ENCODE results near the gene SGCD. TPM values are rescaled to one million over a fixed set of nuclear protein-coding genes. Genes with fewer than 3 reads are reported as not detected.

Gene SGCD
- total RNA-seq, 1 donor from 2014 or later: 76.9 TPM

DNA sequence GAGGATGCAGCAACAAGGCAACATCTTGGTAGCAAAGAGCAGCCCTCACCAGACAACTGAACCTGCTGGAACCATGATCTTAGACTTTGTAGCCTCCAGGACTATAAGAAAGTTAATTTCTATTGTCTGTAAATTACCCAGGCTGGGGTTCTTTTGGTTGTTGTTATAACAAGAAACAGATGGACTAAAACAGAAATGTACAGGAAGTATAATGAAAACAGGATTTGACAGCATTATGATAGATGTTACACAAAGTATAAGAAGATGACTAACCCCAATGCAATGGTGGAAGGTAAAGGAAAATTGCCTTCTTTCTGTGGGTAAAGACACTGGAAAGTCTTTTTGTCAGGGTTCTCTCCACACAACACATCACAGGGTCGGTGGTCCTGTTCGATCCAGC lies 204.2 kb downstream of the SGCD start:
- ATAC-seq: no peak
- intact Hi-C loops (cut with micrococcal nuclease): no loop called here
- no peak for DNase-seq

DNA sequence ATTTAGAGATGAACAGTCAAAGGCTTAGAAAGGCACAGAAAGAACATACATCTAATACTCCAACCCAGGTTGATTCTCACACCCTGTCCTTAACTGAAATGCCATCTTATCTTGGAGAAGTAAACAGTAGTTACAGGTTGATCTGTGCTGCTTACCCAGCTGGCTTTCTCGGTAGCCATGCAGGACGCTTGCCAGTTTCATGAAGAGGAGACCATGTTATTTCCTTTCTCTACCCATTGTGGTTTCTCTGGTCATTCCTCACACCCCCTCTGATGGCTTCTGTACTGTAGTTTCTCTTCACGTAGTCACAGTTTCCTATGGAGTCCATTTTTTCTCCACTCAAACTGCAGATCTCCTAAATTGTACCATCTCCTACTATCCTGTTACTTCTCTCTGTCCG lies 206.0 kb downstream of the SGCD start:
- intact Hi-C loops (cut with micrococcal nuclease): no loop called here
- DNase-seq: no peak

DNA sequence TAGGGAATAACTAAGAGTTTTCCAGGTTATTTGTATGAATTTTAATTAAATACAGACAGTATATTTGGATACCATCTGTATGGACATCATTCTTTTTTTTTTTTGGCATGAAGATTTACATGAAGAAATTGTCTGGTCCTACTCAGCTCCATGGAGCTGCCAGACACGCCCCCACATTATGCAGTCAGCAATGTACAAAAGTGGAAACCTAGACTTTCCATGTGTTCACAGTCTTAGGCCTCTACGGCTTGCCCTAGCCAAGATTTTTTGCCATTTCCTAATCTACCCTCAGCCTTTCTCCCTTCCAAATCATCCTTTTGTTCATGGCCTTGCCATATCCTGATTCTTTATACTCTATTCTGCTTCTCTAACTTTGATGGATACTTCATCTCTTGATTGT lies 207.1 kb downstream of the SGCD start:
- intact Hi-C loops (cut with micrococcal nuclease): no loop called here
- DNase-seq (no peak), ATAC-seq (peak; percentile 53)

More for the DNA sequence above, 206.0 kb downstream of the SGCD start:
- ATAC-seq: no peak

DNA sequence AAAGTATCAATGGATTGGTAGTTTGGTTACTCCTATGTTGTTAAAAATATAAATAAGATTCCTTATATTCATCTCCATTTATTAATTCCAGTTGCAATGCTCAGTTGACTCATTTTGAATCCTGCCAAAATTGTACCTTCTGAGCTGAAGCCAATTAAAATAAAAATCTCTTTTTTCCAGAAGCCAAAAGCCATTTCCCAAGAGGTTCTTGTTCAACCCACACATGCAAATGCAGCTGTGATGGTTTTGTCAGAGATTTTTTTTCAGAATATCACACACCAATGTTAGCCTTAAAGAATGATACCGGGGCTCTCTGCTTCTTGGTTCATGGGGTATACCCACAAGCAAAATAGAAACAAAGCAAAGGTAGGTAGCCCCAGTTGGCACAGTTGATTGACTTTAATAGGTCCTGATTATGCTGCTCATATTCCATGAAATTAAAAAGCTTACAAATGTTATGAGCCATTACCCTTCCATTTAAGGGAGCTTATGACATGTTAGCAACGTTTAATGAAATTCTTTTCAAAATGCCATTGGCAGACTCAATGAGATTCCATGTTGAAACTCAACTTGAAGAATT lies 208.0 kb downstream of the SGCD start:
- intact Hi-C loops (cut with micrococcal nuclease): no loop called here
- ATAC-seq (peak; percentile 35), DNase-seq (no peak)

DNA sequence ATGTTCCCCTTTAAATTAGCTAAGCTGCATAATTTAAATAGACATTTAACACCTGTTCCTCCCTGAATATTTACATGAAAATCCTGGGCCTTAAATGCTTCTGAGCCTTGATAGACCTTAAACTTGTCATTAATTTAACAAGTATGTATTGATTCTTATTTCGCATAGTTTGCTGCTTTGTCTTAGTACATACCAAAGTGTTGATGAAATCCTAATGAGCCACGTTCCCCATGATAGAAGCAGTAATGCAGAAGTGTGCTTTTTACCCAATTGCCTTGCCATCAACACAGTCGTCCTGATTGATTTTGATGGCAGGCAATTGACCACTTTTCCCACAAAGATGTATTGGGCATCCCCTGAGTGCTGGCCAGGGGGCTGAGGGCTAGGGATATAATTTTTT lies 213.5 kb downstream of the SGCD start:
- intact Hi-C loops (cut with micrococcal nuclease): no loop called here

DNA sequence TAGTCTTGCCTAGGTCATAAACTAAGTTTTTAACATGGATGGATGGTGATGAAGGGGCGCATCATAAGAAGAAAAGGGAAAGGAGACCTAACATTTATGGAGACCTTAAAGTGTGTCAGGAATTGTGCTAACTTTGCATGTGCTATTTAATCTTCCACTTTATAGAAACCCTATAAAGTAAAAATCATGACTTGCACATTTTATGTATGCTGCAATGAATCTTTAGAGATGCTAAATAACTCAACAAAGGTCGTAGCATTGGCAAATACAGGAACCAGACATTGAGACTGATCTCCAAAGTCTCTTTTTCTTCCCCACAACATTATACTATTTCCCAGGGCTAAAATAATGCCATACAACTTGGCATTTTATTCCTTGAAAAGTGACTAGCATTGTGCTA lies 214.6 kb downstream of the SGCD start:
- no peak for ATAC-seq
- intact Hi-C loops (cut with micrococcal nuclease): no loop called here
- DNase-seq: no peak

More for the DNA sequence above, 213.5 kb downstream of the SGCD start:
- DNase-seq (no peak), ATAC-seq (no peak)

DNA sequence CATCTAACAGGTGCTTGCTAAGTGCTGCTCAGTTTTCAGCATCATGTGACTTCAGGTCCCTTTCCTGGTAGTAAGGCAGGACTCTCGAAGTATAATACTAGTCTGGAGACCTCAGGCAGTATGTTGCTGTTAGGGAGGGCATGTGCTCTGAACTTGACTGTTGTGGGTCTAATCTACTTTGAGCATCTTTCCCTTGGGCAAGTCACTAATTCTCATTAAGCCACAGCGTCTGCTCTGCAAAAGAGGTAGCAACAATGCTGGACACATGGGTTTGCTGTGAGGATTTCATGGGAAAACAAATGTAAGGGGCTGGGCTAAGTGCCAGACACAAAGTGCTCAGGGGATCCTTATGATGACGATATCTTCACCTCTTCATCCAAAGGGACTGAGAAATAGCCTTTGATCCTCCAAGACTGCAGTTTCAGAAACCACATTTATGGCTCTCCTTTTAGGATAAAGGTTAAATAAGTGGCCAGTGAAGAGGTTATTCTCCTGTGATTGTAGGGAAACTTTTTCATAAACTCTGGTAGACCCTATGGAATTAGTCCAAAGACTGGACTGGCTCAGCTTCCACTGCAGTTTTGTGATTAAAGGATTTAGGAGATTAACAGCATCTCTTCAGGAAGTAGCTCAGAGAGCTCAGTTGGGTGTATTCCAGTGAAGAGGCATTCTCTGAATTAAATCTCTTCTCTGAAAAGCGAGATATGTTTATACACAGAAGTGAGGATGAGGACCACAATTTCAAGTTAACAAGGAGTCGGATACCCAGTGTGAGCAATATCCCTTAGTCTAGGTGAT lies 216.6 kb downstream of the SGCD start:
- intact Hi-C loops (cut with micrococcal nuclease): no loop called here
- no peak for DNase-seq
- no peak for ATAC-seq

DNA sequence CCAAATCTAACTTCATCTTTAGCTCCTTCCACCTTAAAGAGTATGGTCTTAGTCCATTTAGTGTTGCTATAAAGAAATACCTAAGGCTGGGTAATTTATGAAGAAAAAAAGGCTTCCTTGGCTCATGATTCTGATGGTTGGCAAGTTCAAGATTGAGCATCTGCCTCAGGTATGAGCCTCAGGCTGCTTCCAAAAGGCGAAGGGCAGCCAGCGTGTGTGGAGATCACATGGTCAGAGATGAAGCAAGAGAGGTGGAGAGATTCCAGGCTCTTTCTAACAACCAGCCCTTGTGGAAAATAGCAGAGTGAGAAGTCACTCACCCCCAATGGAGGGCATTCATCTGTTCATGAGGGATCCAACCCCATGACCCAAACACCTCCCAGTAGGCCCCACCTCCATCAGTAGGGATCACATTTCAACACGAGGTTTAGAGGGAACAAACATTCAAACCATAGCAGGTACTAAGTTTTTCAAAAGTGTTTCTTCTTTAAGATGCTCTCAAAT lies 225.9 kb downstream of the SGCD start:
- ATAC-seq (peak; percentile 23), DNase-seq (no peak)
- intact Hi-C loops (cut with micrococcal nuclease): no loop called here

DNA sequence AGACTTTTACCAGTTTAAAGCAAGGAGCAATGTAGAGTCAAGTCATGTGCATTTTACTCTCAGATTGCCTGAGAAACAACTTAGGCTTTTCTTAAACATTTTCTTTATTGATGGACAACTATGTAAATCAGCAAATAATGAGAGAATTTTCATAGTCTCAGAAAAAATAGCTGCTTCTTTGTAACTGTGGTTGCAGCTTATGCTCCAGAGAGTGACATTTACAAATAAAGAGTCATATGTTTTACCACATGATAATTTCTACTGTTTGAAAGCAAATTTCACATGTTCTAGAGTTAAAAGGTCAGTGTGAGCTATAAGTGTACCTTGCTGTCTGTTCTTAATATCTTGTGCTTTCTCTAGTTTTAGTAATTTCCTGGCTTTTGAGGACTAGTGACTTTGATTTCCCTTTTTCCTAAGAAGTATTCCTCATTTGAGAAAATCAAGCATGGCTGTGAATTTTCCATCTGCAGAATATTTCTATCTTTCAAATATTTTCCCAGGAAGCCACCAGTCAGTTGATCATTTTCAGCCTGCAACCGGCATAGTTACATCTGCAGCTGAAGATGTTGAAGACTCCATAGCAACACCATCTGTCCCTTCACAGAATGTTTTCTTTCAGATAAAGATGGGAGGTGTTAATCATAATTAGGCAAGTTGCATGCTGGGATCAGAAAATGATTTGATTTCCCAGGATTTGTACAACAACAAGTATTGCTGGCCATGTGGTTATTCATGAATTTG lies 229.9 kb downstream of the SGCD start:
- ATAC-seq: peak; percentile 29
- intact Hi-C loops (cut with micrococcal nuclease): no loop called here

DNA sequence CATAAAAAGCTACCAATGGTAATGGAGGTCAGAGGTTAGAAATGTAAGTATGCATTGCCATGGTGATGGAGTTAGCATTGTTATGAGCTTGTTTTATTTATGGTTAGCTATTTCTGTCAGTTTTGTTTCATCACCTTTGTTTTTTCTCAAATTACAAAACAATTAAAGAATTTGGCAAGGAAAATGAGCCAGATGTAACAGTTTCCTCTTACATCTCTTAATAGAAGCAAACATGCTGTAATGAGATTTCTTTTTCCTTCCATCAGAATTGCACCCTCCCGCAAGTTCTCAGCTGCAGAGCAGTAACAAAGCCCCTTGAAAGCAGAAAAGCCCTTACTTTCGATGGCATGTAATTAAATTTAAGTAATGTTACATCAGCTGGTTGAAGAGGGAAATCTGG lies 233.0 kb downstream of the SGCD start:
- ATAC-seq (no peak), DNase-seq (no peak)
- intact Hi-C loops (cut with micrococcal nuclease): no loop called here

More for the DNA sequence above, 229.9 kb downstream of the SGCD start:
- DNase-seq: no peak

DNA sequence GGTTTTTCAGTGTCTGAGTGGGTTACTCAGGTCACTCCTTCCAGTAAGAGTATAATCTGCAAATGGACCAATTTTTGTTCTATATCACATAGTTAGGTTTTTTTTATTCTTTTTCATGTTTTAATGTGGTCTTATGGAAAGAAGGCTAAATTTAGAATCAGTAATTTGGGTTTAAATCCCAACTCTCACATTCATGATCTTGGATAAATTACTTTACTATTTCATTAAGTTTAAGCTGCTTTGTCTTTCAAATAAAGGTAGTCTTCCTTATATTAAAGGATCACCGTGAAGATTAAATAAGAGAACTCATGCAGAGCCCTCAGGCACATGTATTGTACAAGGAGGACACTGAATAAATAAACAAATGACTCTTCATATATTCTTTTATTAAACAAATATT lies 234.7 kb downstream of the SGCD start:
- ATAC-seq (no peak), DNase-seq (no peak)
- intact Hi-C loops (cut with micrococcal nuclease): no loop called here

DNA sequence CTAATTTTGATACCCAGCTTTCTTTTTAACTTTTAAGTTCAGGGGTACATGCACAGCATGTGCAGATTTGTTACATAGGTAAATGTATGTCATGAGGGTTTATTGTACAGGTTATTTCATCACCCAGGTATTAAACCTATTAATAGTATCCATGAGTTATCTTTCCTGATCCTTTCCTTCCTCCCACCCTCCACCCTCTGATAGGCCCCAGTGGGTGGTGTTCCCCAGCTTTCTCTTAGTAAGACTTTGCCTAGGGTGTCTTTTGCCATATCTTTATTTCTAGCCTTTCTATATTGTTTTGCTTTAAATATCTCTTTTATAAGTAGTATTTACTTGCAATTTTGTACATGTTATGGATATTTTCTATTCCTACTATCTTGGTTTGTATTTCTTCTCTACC lies 243.7 kb downstream of the SGCD start:
- intact Hi-C loops (cut with micrococcal nuclease): no loop called here
- no peak for ATAC-seq

DNA sequence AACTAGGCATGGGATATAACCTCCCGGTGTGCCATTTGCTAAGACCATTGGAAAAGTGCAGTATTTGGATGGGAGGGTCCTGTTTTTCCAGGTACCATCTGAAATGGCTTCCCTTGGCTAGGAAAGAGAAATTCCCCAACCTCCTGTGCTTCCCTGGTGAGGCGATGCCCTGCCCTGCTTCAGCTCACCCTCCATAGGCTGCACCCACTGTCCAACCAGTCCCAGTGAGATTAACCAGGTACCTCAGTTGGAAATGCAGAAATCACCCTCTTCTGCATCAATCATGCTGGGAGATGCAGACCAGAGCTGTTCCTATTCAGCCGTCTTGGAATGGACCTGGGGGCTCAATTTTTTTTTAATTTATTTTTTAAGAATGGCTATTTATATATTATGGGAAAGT lies 254.8 kb downstream of the SGCD start:
- intact Hi-C loops (cut with micrococcal nuclease): no loop called here
- ATAC-seq (peak; percentile 55), DNase-seq (no peak)

More for the DNA sequence above, 243.7 kb downstream of the SGCD start:
- no peak for DNase-seq

DNA sequence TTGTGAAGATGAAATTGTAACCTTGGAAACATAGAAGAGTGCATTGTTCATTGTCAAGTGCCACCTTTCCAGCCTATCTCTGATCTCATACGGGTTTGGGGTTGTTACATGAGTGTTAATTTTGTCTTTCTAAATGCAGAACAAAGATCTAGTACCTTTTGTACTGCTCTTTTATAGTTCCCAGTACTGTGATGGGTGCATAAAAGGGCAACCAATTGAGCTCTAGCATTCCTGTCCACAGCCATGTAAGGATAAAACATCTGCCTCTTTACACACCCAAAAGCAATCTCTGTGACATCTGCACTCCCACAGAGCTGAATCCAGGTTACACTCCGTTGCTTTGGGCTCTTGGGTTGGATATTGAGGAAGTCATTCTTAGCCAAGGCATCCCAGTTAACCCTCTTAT lies 255.2 kb downstream of the SGCD start:
- no peak for DNase-seq
- peak; percentile 95 for ATAC-seq
- intact Hi-C loops (cut with micrococcal nuclease): no loop called here

DNA sequence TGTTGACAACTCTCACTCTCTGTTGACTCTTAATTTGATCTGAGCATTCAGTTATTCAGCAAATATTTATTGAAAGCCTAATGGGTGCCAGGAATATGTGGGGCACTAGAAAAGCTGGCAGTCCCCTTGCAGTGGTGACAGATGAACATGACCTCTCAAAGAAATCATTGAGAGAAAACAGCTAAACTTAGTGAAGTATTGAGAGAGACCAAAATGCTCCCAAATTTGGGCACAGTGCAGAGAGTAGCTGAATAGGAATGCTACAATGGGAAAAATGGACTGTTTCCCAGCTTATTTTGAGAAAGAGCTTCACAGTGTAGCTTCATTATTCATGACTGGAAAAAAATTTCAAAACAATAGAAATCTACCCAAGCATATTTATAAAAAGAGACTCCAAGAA lies 257.9 kb downstream of the SGCD start:
- DNase-seq (no peak), ATAC-seq (peak; percentile 42)
- intact Hi-C loops (cut with micrococcal nuclease): no loop called here

DNA sequence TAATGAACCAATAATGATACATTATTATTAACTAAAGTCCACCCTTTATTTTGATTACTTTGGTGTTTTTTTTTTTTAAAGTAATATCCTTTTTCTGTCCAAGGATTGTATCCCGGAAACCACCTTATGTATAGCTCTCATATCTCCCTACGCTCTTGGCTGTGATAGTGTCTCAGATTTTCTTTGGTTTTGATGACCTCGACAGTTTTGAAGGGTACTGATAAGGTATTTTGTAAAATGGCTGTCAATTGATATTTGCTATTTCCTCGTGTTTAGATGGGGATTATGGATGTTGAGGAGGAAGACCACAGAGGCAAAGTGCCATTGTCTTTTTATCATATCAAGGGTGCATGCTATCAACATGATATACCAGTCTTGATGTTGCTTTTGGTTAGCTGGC lies 259.0 kb downstream of the SGCD start:
- intact Hi-C loops (cut with micrococcal nuclease): no loop called here
- DNase-seq (no peak), ATAC-seq (no peak)

DNA sequence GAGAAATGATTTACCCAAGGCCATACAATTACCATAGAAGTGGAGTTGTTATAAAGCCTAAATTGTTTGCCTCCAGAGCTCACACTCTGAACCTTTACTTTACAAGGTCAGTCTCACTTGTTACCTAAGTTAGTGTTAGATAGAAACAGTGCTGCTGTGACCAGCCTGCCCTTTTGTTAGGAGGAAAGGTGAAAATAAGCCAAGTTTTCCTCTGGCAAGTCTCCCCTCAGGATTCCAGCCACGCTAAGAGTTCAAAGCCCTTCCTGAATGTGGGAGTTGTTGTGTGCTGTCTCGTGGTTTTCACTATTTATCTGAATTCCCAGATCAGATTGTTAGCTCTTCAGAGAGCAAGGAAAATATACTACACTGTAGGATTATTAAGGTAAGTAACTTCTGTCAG lies 260.0 kb downstream of the SGCD start:
- intact Hi-C loops (cut with micrococcal nuclease): no loop called here

DNA sequence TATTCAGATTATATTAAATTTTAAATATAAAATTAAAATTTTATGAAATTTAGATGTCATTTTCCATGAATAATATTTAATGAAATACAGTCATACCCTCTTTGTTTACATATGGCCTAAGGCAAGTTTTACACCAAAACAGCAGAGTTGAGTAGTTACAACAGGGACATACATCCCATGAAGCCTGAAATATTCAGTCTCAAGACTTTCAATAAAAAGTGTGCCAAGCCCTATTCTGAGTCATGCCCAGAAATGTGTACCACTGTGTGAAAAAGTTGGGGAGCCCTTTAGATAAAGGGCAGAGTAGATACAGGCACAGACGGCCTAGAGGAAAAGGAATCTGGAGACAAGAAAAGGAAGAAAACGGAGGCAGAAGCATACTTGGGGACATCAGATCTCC lies 261.3 kb downstream of the SGCD start:
- no peak for DNase-seq
- ATAC-seq: no peak
- intact Hi-C loops (cut with micrococcal nuclease): no loop called here

More for the DNA sequence above, 260.0 kb downstream of the SGCD start:
- DNase-seq (no peak), ATAC-seq (no peak)

DNA sequence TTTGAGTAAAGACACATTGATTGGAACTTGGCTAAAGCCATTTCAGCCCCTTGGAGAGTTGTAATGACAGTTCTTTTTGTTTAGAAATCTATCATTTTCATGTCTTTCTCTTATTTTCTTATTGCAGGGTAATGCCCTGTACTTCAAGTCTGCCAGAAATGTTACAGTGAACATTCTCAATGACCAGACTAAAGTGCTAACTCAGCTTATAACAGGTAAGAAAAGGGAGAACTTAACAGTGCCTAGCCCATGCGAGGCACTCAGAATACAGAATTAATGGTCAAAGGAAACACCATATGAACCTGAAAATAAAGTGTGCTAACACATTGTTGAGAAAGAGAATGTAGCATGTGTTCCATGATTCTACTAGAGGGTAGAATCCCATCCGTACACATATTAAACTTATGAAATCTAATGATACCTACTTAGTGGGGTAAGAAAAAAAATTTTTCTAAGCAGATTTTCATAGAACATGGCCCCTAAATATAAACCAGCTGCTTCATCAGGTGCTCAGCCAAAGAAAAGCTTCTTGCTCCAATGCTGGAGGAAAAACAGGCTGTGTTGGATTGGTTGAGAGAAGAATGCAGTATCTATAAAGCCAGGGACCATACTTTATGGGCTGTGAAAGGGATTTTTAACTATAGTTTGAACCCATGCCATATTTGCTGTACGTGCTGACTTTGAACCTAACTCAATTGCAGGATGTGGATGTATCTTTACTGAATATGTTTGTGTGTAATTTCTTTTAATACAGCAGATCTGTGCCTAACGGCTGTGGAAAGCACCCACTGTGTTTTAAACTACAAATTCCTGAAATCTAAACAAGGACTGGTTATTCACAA lies 262.4 kb downstream of the SGCD start:
- intact Hi-C loops (cut with micrococcal nuclease): no loop called here
- ATAC-seq (no peak), DNase-seq (no peak)

DNA sequence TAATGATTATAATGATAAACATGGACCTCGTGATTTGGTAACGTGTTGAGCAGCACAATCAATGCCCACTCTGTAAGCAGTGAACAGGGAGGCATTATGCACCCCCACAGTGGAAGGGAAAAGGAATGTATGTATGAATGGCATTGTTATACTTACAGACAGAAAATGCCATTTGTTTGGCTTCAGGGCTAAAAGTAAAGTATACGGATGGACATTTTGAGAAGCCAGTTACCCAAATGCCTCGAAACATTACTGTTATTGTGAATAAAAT lies 262.9 kb downstream of the SGCD start:
- ATAC-seq: no peak
- intact Hi-C loops (cut with micrococcal nuclease): no loop called here

More for the DNA sequence above, 262.9 kb downstream of the SGCD start:
- no peak for DNase-seq

Data from left ventricle myocardium superior (tissue), 1 donor.